Smooth muscle cell (in vitro differentiated cells): ENCODE results near the gene CACNG4. TPM values are rescaled to one million over a fixed set of nuclear protein-coding genes. Genes with fewer than 3 reads are reported as not detected.

Source experiments
- DNase-seq: peaks from one replicate; lab custom pipeline; 2025; ENCODE audit not compliant: unreplicated experiment; lab: John Stamatoyannopoulos, UW
- H2AFZ ChIP-seq: fragments of 200-600 bp; sonication (generic); 2 replicates; pipeline ENCODE4 v1.6.0; 2016; ENCODE audit warnings: antibody characterized with exemption, low read depth, mild to moderate bottlenecking
- H3F3A ChIP-seq: fragments of 200-600 bp; sonication (generic); 2 replicates; pipeline ENCODE4 v1.6.0; 2017; ENCODE audit warnings: antibody characterized with exemption, low read depth
- H3K27ac ChIP-seq: fragments of 200-600 bp; sonication (generic); 2 replicates; pipeline ENCODE4 v1.5.1; 2016; ENCODE audit warnings: low read depth, mild to moderate bottlenecking
- H3K27me3 ChIP-seq: fragments of 200-600 bp; sonication (generic); 2 replicates; pipeline ENCODE4 v1.6.1; 2016; ENCODE audit warnings: low read depth, mild to moderate bottlenecking
- H3K36me3 ChIP-seq: fragments of 200-600 bp; sonication (generic); 2 replicates; pipeline ENCODE4 v1.5.1; 2016; ENCODE audit warnings: low read depth
- H3K4me1 ChIP-seq: fragments of 200-600 bp; sonication (generic); 2 replicates; pipeline ENCODE4 v1.5.1; 2016; ENCODE audit warnings: low read depth
- H3K4me2 ChIP-seq: fragments of 200-600 bp; sonication (generic); 2 replicates; pipeline ENCODE4 v1.6.0; 2016; ENCODE audit warnings: mild to moderate bottlenecking
- H3K4me3 ChIP-seq: fragments of 200-600 bp; sonication (generic); 2 replicates; pipeline ENCODE4 v1.5.1; 2016; ENCODE audit warnings: mild to moderate bottlenecking
- H3K79me2 ChIP-seq: fragments of 200-600 bp; sonication (generic); 2 replicates; pipeline ENCODE4 v1.6.0; 2016; ENCODE audit warnings: low read depth, mild to moderate bottlenecking
- H3K9ac ChIP-seq: fragments of 200-600 bp; sonication (generic); 2 replicates; pipeline ENCODE4 v1.6.0; 2016; ENCODE audit warnings: low read depth
- H3K9me3 ChIP-seq: fragments of 200-600 bp; sonication (generic); replicated peaks from 2 replicates; pipeline ENCODE4 v1.5.1; 2016; ENCODE audit warnings: low read depth
- H4K20me1 ChIP-seq: fragments of 200-600 bp; sonication (generic); 2 replicates; pipeline ENCODE4 v1.6.0; 2016; ENCODE audit warnings: low read depth
- WGBS: methylation state at CpG from one replicate; pipeline ENCODE4 v1.1.7; 2016; ENCODE audit warnings: low lambda C conversion rate; 5-methylcytosine and 5-hydroxymethylcytosine counted together
- polyA plus RNA-seq: library from polyadenylated mRNA; unstranded; fragments of >200 nt; fragmentation: Nextera tagmentation; extraction: Ambion mirVana; gene quantifications from 2 replicates; pipeline ENCODE4 v1.2.1, GENCODE V29; 2016
- total RNA-seq: library from RNA; depleted of rRNA; stranded (reverse); fragments of >200 nt; gene quantifications from 2 replicates; pipeline ENCODE4 v1.2.3, GENCODE V29; 2014
- TF ChIP-seq, protein P1 (sequence below): fragments of 200-600 bp; sonication (generic); IDR thresholded peaks from 2 replicates; pipeline ENCODE4 v1.5.1; 2017; ENCODE audit warnings: borderline replicate concordance, mild to moderate bottlenecking, antibody characterized with exemption; ENCODE audit not compliant: insufficient read depth, poor library complexity, severe bottlenecking

CACNG4 gene
- total and polyA plus RNA-seq, 2 experiments from 2014 or later, result 1.4 to 6.5 TPM

DNA sequence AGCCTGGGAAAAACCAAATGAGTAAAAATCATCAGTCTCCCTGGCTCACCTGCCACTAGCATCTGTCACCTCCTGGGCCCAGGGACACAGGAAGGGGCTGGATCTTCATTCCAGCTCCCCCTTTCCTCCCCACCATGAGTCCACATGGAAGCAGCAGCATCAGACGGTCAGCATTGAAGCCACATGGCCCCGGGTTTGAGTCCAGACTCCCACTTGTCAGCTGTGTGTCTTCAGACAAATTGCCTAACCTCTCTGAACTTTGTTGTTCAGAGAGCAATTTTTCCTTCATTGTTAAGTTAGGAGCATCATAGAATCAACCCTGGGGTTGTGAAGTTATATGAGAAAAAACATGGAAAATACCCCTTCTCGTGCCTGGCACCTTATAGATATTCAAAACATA is 10.7 kb downstream of the CACNG4 start:
- Histone ChIP-seq H3K4me3 (no peak overlapping the region), H3K4me2 (no peak overlapping the region), H3K79me2 (no peaks in the 10 kb centered on the region), H3K9ac (no peak overlapping the region), H3K36me3 (no peaks in the 10 kb centered on the region), H3K9me3 (no peaks in the 10 kb centered on the region), H4K20me1 (no peaks in the 10 kb centered on the region), H3K27ac (no peak overlapping the region), H3K27me3 (peaks cover 10% of the 10 kb centered on the region), H3K4me1 (no peaks in the 10 kb centered on the region), H3F3A (no peaks in the 10 kb centered on the region), H2AFZ (no peak overlapping the region)
- TF ChIP-seq, protein P1, sequence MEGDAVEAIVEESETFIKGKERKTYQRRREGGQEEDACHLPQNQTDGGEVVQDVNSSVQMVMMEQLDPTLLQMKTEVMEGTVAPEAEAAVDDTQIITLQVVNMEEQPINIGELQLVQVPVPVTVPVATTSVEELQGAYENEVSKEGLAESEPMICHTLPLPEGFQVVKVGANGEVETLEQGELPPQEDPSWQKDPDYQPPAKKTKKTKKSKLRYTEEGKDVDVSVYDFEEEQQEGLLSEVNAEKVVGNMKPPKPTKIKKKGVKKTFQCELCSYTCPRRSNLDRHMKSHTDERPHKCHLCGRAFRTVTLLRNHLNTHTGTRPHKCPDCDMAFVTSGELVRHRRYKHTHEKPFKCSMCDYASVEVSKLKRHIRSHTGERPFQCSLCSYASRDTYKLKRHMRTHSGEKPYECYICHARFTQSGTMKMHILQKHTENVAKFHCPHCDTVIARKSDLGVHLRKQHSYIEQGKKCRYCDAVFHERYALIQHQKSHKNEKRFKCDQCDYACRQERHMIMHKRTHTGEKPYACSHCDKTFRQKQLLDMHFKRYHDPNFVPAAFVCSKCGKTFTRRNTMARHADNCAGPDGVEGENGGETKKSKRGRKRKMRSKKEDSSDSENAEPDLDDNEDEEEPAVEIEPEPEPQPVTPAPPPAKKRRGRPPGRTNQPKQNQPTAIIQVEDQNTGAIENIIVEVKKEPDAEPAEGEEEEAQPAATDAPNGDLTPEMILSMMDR, result no peak
- no peak for DNase-seq
- 90% methylated on average over 3 of the region's 3 CpGs for WGBS

DNA sequence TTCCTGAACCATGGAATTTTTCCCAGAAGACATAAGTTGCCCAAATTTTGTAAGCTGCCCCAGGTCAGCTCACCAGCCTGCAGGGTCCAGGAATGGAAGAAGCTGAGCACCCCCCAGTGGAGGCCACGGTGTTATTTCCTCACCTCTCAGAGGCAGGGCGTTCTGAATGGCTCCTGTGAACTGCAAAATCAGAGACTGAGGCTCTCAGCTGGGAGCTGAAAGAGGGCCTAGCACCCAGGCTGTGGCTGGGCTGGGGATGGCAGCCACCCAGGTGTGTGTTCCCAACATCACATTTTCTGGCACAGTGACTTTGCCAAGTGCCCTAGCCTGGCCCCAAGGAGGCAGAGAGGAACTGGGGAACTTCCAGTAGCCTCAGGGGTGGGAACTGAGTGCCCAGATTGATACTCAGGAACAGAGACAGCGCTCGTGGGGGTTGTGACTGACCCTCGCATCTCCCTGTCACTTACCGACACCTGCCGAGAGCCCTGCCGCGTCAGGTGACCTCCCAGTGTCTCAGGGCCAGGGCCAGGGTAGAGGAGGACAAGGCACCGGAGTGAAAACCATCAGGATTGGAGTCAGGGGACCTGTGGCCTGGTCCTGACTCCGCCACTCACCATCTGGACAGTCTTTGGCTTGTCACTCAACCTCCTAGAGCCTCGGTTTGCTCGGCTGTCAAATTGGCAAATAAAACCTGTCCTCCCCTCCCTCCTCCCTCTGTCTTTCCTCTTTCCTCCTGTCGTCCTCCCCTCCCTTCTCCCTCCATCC is 11.3 kb downstream of the CACNG4 start:
- Histone ChIP-seq H3K27me3 (peaks cover 10% of the 10 kb centered on the region), H3K4me1 (no peaks in the 10 kb centered on the region), H3K9me3 (no peaks in the 10 kb centered on the region), H3K9ac (no peak overlapping the region), H2AFZ (no peak overlapping the region), H3K4me3 (no peak overlapping the region), H3K4me2 (no peak overlapping the region), H3K36me3 (no peaks in the 10 kb centered on the region), H3K27ac (no peak overlapping the region), H3F3A (no peaks in the 10 kb centered on the region), H4K20me1 (no peaks in the 10 kb centered on the region), H3K79me2 (no peaks in the 10 kb centered on the region)
- no peak for DNase-seq
- TF ChIP-seq, protein P1, result no peak
- WGBS, result 79% methylated on average over 13 of the region's 14 CpGs

DNA sequence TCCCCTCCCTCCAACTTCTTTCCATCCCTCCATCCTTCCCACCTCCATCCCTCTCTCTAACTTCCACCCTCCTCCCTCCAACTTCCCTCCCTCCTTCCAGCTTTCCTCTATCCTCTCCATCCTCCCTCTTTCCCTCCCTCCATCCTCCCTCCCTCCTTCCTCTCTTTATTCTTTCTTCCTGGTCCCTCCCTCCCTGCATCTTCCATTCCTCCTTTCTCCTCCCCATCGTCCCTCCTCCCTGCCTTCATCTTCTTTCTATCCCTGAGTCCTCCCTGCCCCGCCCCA is 11.8 kb downstream of the CACNG4 start:
- H3K4me1 ChIP-seq, result no peaks in the 10 kb centered on the region
- no peaks in the 10 kb centered on the region for H4K20me1 ChIP-seq
- H3K9me3 ChIP-seq, result no peaks in the 10 kb centered on the region
- WGBS, result 100% methylated on average over 1 of the region's 2 CpGs
- peaks cover 9% of the 10 kb centered on the region for H3K27me3 ChIP-seq
- H3F3A ChIP-seq, result no peaks in the 10 kb centered on the region
- no peaks in the 10 kb centered on the region for H3K79me2 ChIP-seq
- TF ChIP-seq, protein P1, result no peak
- no peak overlapping the region for H3K27ac ChIP-seq
- no peak for DNase-seq
- no peaks in the 10 kb centered on the region for H3K36me3 ChIP-seq
- no peak overlapping the region for H3K4me2 ChIP-seq
- no peak overlapping the region for H3K4me3 ChIP-seq
- no peak overlapping the region for H3K9ac ChIP-seq
- H2AFZ ChIP-seq, result no peak overlapping the region

DNA sequence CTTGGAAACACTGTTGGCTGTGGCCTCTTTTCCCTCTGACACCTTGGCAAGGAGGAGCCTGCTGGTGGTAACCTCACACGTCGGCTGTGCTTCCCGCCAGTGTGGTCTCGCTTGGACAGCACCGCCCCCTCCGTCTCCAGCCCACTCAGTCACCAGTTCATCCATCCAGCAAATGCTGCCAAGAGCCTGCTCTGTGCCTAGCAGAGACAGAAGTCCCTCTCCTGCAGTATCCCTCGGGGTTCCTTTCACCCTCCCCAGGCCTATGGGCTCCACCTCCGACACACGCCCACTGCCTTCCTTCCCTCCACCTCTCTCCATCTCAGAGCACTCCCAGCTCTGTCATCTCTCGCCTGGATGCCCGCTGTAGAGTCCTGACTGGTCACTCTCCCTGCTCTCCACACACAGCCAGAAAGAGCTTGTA is 12.3 kb downstream of the CACNG4 start:
- peaks cover 4% of the 10 kb centered on the region for H3K27me3 ChIP-seq
- 65% methylated on average over 11 of the region's 11 CpGs for WGBS

More for the DNA sequence above, 12.3 kb downstream of the CACNG4 start:
- no peak overlapping the region for H3K9ac ChIP-seq
- no peak overlapping the region for H3K4me3 ChIP-seq
- no peaks in the 10 kb centered on the region for H3K4me1 ChIP-seq
- no peaks in the 10 kb centered on the region for H4K20me1 ChIP-seq
- no peak overlapping the region for H2AFZ ChIP-seq
- H3K9me3 ChIP-seq, result no peaks in the 10 kb centered on the region
- no peaks in the 10 kb centered on the region for H3K79me2 ChIP-seq
- no peaks in the 10 kb centered on the region for H3K36me3 ChIP-seq
- H3K4me2 ChIP-seq, result no peak overlapping the region
- TF ChIP-seq, protein P1, result no peak
- no peak for DNase-seq
- no peaks in the 10 kb centered on the region for H3F3A ChIP-seq
- H3K27ac ChIP-seq, result no peak overlapping the region
